ENCODE data around the gene BTNL9. TPM values are rescaled to one million over a fixed set of nuclear protein-coding genes. Genes with fewer than 3 reads are reported as not detected.
"Not testable (repeated sequence)": the region's sequence is repeated elsewhere in the genome, so short reads cannot be mapped to it uniquely, and the experiment has no call there.

BTNL9 gene
- polyA plus RNA-seq, 1 donor from 2014 or later, result 13.9 TPM

GRCh38 chr5:181100121-181100875 lies 60.2 kb downstream of the BTNL9 start:
- TF ChIP-seq EZH2 (IDR thresholded peaks at IDR 0.05; ENCODE audit: borderline replicate concordance, insufficient read depth, low read length, poor library complexity, severe bottlenecking) (no peak), MXI1 (conservative IDR thresholded peaks at IDR 0.05; ENCODE audit: poor library complexity, severe bottlenecking) (no peak), RAD21 (conservative IDR thresholded peaks at IDR 0.05) (no peak), POLR2AphosphoS5 (IDR thresholded peaks at IDR 0.05) (no peak), TAF1 (IDR thresholded peaks at IDR 0.05; ENCODE audit: low read depth) (no peak), EP300 (conservative IDR thresholded peaks at IDR 0.05; ENCODE audit: poor library complexity, severe bottlenecking) (no peak), SMC3 (conservative IDR thresholded peaks at IDR 0.05; ENCODE audit: poor library complexity) (no peak)
- TF ChIP-seq, protein P1, sequence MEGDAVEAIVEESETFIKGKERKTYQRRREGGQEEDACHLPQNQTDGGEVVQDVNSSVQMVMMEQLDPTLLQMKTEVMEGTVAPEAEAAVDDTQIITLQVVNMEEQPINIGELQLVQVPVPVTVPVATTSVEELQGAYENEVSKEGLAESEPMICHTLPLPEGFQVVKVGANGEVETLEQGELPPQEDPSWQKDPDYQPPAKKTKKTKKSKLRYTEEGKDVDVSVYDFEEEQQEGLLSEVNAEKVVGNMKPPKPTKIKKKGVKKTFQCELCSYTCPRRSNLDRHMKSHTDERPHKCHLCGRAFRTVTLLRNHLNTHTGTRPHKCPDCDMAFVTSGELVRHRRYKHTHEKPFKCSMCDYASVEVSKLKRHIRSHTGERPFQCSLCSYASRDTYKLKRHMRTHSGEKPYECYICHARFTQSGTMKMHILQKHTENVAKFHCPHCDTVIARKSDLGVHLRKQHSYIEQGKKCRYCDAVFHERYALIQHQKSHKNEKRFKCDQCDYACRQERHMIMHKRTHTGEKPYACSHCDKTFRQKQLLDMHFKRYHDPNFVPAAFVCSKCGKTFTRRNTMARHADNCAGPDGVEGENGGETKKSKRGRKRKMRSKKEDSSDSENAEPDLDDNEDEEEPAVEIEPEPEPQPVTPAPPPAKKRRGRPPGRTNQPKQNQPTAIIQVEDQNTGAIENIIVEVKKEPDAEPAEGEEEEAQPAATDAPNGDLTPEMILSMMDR (IDR thresholded peaks at IDR 0.05; ENCODE audit: poor library complexity, severe bottlenecking), result no peak
- TF ChIP-seq, protein P2, sequence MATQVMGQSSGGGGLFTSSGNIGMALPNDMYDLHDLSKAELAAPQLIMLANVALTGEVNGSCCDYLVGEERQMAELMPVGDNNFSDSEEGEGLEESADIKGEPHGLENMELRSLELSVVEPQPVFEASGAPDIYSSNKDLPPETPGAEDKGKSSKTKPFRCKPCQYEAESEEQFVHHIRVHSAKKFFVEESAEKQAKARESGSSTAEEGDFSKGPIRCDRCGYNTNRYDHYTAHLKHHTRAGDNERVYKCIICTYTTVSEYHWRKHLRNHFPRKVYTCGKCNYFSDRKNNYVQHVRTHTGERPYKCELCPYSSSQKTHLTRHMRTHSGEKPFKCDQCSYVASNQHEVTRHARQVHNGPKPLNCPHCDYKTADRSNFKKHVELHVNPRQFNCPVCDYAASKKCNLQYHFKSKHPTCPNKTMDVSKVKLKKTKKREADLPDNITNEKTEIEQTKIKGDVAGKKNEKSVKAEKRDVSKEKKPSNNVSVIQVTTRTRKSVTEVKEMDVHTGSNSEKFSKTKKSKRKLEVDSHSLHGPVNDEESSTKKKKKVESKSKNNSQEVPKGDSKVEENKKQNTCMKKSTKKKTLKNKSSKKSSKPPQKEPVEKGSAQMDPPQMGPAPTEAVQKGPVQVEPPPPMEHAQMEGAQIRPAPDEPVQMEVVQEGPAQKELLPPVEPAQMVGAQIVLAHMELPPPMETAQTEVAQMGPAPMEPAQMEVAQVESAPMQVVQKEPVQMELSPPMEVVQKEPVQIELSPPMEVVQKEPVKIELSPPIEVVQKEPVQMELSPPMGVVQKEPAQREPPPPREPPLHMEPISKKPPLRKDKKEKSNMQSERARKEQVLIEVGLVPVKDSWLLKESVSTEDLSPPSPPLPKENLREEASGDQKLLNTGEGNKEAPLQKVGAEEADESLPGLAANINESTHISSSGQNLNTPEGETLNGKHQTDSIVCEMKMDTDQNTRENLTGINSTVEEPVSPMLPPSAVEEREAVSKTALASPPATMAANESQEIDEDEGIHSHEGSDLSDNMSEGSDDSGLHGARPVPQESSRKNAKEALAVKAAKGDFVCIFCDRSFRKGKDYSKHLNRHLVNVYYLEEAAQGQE (IDR thresholded peaks at IDR 0.05; ENCODE audit: borderline replicate concordance), result no peak
- Histone ChIP-seq H3K9me3 (ENCODE audit: low read length) (no peaks in the 10 kb centered on the region), H3K4me2 (ENCODE audit: low read length) (no peak overlapping the region), H3K79me2 (replicated peaks; ENCODE audit: insufficient read depth, low read length) (no peaks in the 10 kb centered on the region), H3K4me3 (ENCODE audit: low read length) (peak overlapping the region; percentile 38), H3K36me3 (ENCODE audit: insufficient read depth, low read length) (no peaks in the 10 kb centered on the region), H3K9ac (ENCODE audit: low read length) (no peak overlapping the region), H3K9me2 (ENCODE audit: insufficient read depth, low read length) (no peaks in the 10 kb centered on the region), H3K27me3 (ENCODE audit: insufficient read depth, low read depth, low read length) (peaks cover 31% of the 10 kb centered on the region), H3K27ac (ENCODE audit: low read length) (no peak overlapping the region), H2AFZ (ENCODE audit: low read depth, low read length) (no peak overlapping the region), H3F3A (ENCODE audit: insufficient read depth, low read length, poor library complexity, severe bottlenecking) (no peaks in the 10 kb centered on the region), H4K20me1 (ENCODE audit: insufficient read depth) (no peaks in the 10 kb centered on the region)

DNA sequence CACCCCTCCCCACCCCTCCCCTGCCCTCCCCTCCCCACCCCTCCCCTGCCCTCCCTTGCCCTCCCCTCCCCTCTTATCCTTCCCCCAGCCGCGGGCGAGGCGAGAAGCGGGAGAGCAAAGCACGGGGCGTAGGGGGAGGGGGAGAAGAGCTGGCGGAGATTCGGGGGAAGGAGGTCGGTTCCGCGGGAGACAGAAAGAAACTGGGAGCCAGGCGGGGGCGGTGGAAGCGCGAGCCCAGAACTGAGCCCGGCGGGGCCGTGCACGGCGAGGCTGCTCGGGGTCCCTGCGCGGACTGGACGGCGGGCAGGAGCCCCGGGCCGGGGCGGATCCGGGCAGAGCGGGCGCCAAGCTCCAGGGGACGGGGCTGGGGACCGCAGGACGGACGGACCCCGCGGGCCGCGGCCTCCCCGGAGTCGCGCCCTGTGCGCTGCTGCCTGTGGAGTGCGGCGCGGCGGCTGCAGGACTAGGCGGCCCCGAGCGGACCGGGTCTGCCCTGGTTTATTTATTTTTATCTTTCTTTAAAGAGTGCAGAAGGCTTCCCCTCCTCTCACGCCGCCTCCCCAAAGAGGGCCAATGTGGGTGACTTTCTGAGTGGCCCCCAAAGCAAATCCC lies 61.1 kb downstream of the BTNL9 start:
- not testable (repeated sequence) for H3F3A ChIP-seq (ENCODE audit: insufficient read depth, low read length, poor library complexity, severe bottlenecking); H3K27ac ChIP-seq (ENCODE audit: low read length); H4K20me1 ChIP-seq (ENCODE audit: insufficient read depth); H3K9ac ChIP-seq (ENCODE audit: low read length); H3K9me3 ChIP-seq (ENCODE audit: low read length); H3K36me3 ChIP-seq (ENCODE audit: insufficient read depth, low read length); H3K9me2 ChIP-seq (ENCODE audit: insufficient read depth, low read length); H3K79me2 ChIP-seq (replicated peaks; ENCODE audit: insufficient read depth, low read length); H3K4me3 ChIP-seq (ENCODE audit: low read length); H3K4me2 ChIP-seq (ENCODE audit: low read length); H2AFZ ChIP-seq (ENCODE audit: low read depth, low read length)
- H3K27me3 ChIP-seq (ENCODE audit: insufficient read depth, low read depth, low read length), result peaks cover 35% of the 10 kb centered on the region

DNA sequence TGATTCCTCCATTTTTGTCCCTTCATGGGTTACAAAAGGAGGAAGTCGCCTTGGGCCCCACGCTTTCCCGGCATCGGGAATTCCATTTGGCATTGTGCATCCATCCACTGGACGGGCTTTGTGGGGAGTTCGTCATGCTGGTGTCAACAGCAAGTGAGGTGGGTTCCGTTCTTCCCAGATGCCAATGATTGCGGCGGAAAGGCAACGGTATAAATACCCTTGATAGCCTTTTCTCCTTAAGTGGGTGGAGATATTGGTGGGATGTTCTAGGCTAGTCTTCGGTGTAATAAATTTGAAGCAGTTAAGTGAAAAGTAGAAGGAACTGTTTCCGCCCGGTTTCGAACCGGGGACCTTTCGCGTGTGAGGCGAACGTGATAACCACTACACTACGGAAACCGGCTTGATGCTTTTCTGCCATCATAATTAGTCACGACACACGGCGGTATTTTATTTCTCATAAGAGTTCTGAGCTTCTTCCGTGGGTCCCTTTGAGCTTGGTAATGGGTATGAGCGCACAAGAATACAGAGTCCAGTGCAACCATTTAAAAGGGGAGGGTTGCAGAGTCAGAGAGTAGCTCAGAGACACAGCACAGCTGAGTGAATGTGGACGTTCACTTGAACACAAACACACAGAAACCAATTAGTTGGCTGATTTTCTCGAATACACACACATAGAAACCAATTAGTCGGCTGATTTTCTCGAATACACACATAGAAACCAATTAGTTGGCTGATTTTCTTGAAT lies 62.0 kb downstream of the BTNL9 start:
- H3K9ac ChIP-seq (ENCODE audit: low read length); H3K4me3 ChIP-seq (ENCODE audit: low read length); H3K9me2 ChIP-seq (ENCODE audit: insufficient read depth, low read length); H3K4me2 ChIP-seq (ENCODE audit: low read length); H3K36me3 ChIP-seq (ENCODE audit: insufficient read depth, low read length); H3F3A ChIP-seq (ENCODE audit: insufficient read depth, low read length, poor library complexity, severe bottlenecking); H3K79me2 ChIP-seq (replicated peaks; ENCODE audit: insufficient read depth, low read length); H4K20me1 ChIP-seq (ENCODE audit: insufficient read depth); H2AFZ ChIP-seq (ENCODE audit: low read depth, low read length); H3K9me3 ChIP-seq (ENCODE audit: low read length); H3K27ac ChIP-seq (ENCODE audit: low read length): not testable (repeated sequence)
- H3K27me3 ChIP-seq (ENCODE audit: insufficient read depth, low read depth, low read length), result peaks cover 36% of the 10 kb centered on the region

GRCh38 chr5:181104259-181104568 lies 64.1 kb downstream of the BTNL9 start:
- H3K27ac ChIP-seq (ENCODE audit: low read length); H3K9ac ChIP-seq (ENCODE audit: low read length); H2AFZ ChIP-seq (ENCODE audit: low read depth, low read length); H3K9me2 ChIP-seq (ENCODE audit: insufficient read depth, low read length); H3K9me3 ChIP-seq (ENCODE audit: low read length); H3K4me2 ChIP-seq (ENCODE audit: low read length); H3K36me3 ChIP-seq (ENCODE audit: insufficient read depth, low read length); H3K4me3 ChIP-seq (ENCODE audit: low read length); H3F3A ChIP-seq (ENCODE audit: insufficient read depth, low read length, poor library complexity, severe bottlenecking); H4K20me1 ChIP-seq (ENCODE audit: insufficient read depth); H3K79me2 ChIP-seq (replicated peaks; ENCODE audit: insufficient read depth, low read length): not testable (repeated sequence)
- peaks cover 37% of the 10 kb centered on the region for H3K27me3 ChIP-seq (ENCODE audit: insufficient read depth, low read depth, low read length)

Measured in neural cell (in vitro differentiated cells).